WERI-Rb-1 (cell line): ENCODE data around the gene RDH14.

ENCODE experiments used
- DNase-seq: peaks from one replicate; pipeline ENCODE4 v3.0.0-alpha.2; 2020
- H3K27ac ChIP-seq: fragments of 250-450 bp; sonication (Bioruptor Pico); 2 replicates; pipeline ENCODE4 v1.5.1; 2020; ENCODE audit warnings: mild to moderate bottlenecking, moderate library complexity
- H3K27me3 ChIP-seq: fragments of 250-450 bp; sonication (Bioruptor Pico); 2 replicates; pipeline ENCODE4 v1.5.1; 2021; ENCODE audit warnings: mild to moderate bottlenecking, low read depth, moderate library complexity; ENCODE audit not compliant: insufficient read depth, severe bottlenecking
- H3K36me3 ChIP-seq: fragments of 250-450 bp; sonication (Bioruptor Pico); 2 replicates; pipeline ENCODE4 v1.5.1; 2020; ENCODE audit warnings: mild to moderate bottlenecking, moderate library complexity
- H3K4me3 ChIP-seq: 2 replicates; pipeline ENCODE4 v1.5.1; 2011; ENCODE audit warnings: low read depth, mild to moderate bottlenecking, control low read depth, low read length
- H3K9me3 ChIP-seq: fragments of 250-450 bp; sonication (Bioruptor Pico); 2 replicates; pipeline ENCODE4 v1.5.1; 2021; ENCODE audit warnings: mild to moderate bottlenecking, moderate library complexity; ENCODE audit not compliant: severe bottlenecking
- TF ChIP-seq, protein P1 (sequence below): IDR thresholded peaks from 2 replicates; pipeline ENCODE4 v1.5.1; 2011; ENCODE audit warnings: low read depth, mild to moderate bottlenecking, control low read depth, inconsistent platforms, low read length

The RDH14 gene

DNA sequence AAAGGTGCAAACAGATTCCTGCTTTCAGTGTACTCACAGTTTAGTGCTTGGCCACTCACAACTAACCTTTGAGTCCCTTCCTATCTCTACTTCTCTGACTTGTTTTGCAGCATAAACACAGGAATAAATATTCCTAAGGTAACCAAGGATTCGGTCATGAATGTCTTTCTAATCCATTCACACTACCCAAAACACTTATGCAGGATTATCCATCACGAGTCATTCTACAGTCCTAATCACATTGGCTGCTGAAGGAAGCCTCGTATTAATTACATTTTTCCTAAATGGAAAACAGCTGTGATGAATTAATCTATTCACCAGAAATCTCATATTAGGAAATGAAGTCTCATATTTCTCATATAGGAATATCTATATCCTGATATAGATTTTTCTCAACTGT, 16.3 kb downstream of the RDH14 start:
- TF ChIP-seq, protein P1, sequence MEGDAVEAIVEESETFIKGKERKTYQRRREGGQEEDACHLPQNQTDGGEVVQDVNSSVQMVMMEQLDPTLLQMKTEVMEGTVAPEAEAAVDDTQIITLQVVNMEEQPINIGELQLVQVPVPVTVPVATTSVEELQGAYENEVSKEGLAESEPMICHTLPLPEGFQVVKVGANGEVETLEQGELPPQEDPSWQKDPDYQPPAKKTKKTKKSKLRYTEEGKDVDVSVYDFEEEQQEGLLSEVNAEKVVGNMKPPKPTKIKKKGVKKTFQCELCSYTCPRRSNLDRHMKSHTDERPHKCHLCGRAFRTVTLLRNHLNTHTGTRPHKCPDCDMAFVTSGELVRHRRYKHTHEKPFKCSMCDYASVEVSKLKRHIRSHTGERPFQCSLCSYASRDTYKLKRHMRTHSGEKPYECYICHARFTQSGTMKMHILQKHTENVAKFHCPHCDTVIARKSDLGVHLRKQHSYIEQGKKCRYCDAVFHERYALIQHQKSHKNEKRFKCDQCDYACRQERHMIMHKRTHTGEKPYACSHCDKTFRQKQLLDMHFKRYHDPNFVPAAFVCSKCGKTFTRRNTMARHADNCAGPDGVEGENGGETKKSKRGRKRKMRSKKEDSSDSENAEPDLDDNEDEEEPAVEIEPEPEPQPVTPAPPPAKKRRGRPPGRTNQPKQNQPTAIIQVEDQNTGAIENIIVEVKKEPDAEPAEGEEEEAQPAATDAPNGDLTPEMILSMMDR: no peak
- Histone ChIP-seq H3K27me3 (no peaks in the 10 kb centered on the region), H3K4me3 (no peak overlapping the region), H3K27ac (no peak overlapping the region), H3K36me3 (no peaks in the 10 kb centered on the region), H3K9me3 (no peaks in the 10 kb centered on the region)
- DNase-seq: no peak

DNA sequence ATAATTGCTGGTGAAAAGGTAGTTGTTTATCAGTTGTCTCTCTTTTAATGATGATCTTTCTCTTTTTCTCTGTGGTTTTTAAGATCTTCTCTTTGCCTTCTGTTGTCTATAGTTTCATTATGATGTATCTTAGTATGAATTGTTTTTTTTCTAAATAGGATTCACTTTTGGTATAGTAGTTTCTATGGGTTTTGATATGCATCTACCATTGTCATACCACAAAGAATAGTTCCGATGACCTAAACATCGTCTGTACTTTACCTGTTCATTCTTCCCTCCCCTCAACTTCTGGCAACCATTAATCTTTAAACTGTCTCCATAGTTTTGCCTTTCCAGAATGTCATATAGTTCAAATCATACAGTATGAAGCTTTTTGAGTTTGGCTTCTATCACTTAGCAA, 19.6 kb downstream of the RDH14 start:
- TF ChIP-seq, protein P1: no peak
- Histone ChIP-seq H3K27ac (no peak overlapping the region), H3K9me3 (no peaks in the 10 kb centered on the region), H3K36me3 (no peaks in the 10 kb centered on the region), H3K4me3 (no peak overlapping the region), H3K27me3 (no peaks in the 10 kb centered on the region)
- DNase-seq: no peak

DNA sequence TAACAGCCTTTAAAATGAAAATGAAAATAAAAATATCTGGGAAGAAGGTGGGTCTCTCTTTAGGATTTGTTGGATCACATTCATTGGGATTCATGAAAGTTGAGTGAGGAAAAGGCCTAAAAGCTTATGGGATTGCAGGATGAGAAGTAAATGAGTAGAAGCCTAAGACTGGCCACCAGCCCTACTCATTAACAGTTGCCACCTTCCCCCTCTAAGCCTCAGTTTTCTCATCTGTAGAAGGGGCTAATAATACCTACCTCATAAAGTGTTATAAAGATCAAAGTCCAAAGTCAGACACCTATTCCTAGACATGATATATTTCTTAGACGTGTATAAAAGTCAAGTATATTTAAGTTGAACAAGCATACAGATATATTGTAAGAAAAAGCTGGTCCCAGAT, 23.8 kb downstream of the RDH14 start:
- no peaks in the 10 kb centered on the region for H3K9me3 ChIP-seq
- DNase-seq: no peak
- no peaks in the 10 kb centered on the region for H3K36me3 ChIP-seq
- H3K27ac ChIP-seq: no peak overlapping the region
- TF ChIP-seq, protein P1: no peak
- H3K27me3 ChIP-seq: peaks cover 15% of the 10 kb centered on the region
- no peak overlapping the region for H3K4me3 ChIP-seq

DNA sequence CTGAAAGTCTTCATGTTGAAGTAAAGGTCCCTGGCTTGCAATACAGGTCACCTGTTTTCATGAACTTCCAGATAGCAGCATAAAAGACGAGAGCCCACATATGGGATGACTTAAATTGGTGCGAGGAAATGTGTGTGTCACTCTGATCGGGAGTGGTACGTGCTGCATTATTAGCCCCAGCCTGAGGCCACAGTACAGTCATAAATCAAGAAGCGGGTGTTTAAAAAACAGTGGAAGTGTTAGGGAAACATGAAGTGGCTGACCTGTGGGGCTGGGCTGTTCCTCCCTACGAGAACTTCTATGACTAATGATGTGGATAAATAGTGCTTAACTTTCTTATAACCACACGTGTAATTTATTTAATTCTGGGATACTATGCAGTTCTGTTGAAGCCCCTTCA, 24.4 kb downstream of the RDH14 start:
- Histone ChIP-seq H3K4me3 (no peak overlapping the region), H3K27ac (no peak overlapping the region), H3K27me3 (peaks cover 15% of the 10 kb centered on the region), H3K9me3 (no peaks in the 10 kb centered on the region), H3K36me3 (no peaks in the 10 kb centered on the region)
- TF ChIP-seq, protein P1: no peak
- no peak for DNase-seq

DNA sequence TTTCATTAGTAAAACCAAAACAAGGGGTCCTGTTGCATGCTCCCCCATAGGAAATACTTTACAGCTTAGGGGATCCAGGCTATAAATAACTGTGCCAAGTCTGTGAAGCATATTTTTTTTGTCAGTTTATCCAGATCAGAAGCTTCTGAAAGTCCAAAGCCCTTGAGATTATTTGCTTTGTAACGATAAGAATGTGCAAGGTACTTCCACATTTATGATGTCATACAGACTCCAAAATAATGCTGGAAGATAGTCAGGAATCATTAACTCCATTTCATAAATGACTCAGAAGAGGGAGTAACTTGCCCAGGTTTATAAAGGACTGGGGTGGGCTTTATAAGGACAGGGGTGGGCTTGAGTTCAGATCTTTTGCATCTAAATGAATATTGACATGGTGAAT, 29.3 kb downstream of the RDH14 start:
- TF ChIP-seq, protein P1: no peak
- H3K9me3 ChIP-seq: no peaks in the 10 kb centered on the region
- no peak overlapping the region for H3K4me3 ChIP-seq
- no peak overlapping the region for H3K27ac ChIP-seq
- no peak for DNase-seq
- H3K36me3 ChIP-seq: no peaks in the 10 kb centered on the region
- peaks cover 41% of the 10 kb centered on the region for H3K27me3 ChIP-seq

DNA sequence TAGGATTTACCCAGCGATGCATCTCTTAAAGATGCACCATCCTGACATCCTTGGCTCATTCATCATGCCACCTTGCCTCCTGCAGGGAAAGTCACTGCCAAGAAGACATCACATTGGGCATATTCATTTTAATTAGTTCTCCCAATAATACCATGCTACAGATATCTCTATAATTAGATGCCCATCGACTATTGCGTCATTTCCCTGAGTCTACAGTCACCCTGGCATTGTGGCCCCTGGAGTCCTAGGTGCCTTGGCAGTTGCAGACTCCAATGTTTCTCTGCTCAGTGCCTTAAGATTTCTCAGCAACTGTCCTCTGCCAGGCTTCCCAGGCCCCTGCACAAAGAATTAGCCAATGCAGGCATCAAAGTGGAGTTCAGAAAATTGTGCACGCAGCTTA, 32.6 kb downstream of the RDH14 start:
- Histone ChIP-seq H3K27ac (no peak overlapping the region), H3K27me3 (peaks cover 56% of the 10 kb centered on the region), H3K36me3 (no peaks in the 10 kb centered on the region), H3K4me3 (no peak overlapping the region), H3K9me3 (no peaks in the 10 kb centered on the region)
- TF ChIP-seq, protein P1: no peak
- DNase-seq: no peak
